Measurements from ENCODE around the gene SNRK.

Gene SNRK

DNA sequence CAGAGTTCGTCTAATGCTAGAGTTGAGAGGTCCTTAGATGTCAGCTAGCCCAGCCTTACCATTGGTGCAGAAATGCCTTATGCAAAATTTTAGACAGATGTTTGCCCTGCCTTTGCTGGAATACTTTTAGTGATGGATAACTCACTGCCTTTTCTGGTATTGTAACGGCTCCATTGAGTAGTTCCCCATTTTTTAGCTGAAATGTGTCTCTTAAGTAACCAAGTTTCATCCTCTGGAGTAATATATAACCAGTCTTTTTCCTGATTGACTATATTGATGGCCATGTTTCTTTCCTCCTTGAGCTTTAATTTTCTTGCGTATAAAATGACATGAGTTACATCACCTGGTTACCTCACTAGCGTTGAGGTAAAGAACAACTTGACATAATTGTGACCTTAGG, 45.0 kb downstream of the SNRK start:
- Histone ChIP-seq H3K4me3 (ENCODE audit: low read length) (no peak overlapping the region), H3K4me1 (ENCODE audit: low read length) (peaks cover 16% of the 10 kb centered on the region), H3K27ac (ENCODE audit: low read length) (no peak overlapping the region), H3K9me3 (ENCODE audit: insufficient read depth, low read length) (peaks cover 9% of the 10 kb centered on the region; the same call in 1 of the 2 replicates), H3K79me2 (ENCODE audit: low read length) (peaks cover 18% of the 10 kb centered on the region), H3K4me2 (ENCODE audit: low read length) (no peak overlapping the region), H3K27me3 (ENCODE audit: low read depth, low read length) (no peaks in the 10 kb centered on the region), H4K20me1 (ENCODE audit: insufficient read depth, low read length) (peaks cover 12% of the 10 kb centered on the region; the same call in 1 of the 2 replicates), H3K9ac (ENCODE audit: low read length) (no peak overlapping the region), H2AFZ (ENCODE audit: low read depth, low read length) (no peak overlapping the region), H3K36me3 (replicated peaks; ENCODE audit: low read depth, low read length) (peaks cover 36% of the 10 kb centered on the region)
- TF ChIP-seq, protein P1, sequence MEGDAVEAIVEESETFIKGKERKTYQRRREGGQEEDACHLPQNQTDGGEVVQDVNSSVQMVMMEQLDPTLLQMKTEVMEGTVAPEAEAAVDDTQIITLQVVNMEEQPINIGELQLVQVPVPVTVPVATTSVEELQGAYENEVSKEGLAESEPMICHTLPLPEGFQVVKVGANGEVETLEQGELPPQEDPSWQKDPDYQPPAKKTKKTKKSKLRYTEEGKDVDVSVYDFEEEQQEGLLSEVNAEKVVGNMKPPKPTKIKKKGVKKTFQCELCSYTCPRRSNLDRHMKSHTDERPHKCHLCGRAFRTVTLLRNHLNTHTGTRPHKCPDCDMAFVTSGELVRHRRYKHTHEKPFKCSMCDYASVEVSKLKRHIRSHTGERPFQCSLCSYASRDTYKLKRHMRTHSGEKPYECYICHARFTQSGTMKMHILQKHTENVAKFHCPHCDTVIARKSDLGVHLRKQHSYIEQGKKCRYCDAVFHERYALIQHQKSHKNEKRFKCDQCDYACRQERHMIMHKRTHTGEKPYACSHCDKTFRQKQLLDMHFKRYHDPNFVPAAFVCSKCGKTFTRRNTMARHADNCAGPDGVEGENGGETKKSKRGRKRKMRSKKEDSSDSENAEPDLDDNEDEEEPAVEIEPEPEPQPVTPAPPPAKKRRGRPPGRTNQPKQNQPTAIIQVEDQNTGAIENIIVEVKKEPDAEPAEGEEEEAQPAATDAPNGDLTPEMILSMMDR (IDR thresholded peaks at IDR 0.05; ENCODE audit: low read depth, low read length), result no peak
- no peak for TF ChIP-seq EZH2phosphoT487 (IDR thresholded peaks at IDR 0.05; ENCODE audit: low read depth)

DNA sequence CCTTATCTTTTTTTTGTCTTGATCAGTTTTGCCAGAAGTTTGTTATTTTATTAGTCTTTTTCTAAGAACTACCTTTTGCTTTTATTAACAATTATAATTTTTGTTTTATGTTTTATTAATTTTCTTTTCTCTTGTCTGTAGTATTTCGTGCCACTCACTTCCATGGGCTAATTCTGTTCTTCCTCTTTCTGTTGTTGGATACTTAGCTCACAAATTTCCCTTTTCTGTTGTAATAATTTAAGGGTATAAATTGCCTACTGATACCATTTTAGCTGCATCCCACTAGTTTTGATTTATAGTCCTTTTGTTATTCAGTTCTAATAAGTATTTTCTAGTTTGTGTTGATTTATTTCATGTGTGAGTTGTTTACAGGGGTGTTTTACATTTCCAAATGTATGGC, 48.6 kb downstream of the SNRK start:
- no peaks in the 10 kb centered on the region for H3K4me1 ChIP-seq (ENCODE audit: low read length)
- H4K20me1 ChIP-seq (ENCODE audit: insufficient read depth, low read length), result no peaks in the 10 kb centered on the region
- H3K79me2 ChIP-seq (ENCODE audit: low read length), result 0 out of 2 replicates have a peak, but pooled peaks cover 6% of the 10 kb centered on the region
- no peak overlapping the region for H3K4me3 ChIP-seq (ENCODE audit: low read length)
- TF ChIP-seq, protein P1 (IDR thresholded peaks at IDR 0.05; ENCODE audit: low read depth, low read length), result no peak
- no peak for TF ChIP-seq EZH2phosphoT487 (IDR thresholded peaks at IDR 0.05; ENCODE audit: low read depth)
- H3K27me3 ChIP-seq (ENCODE audit: low read depth, low read length), result no peaks in the 10 kb centered on the region
- no peak overlapping the region for H3K9ac ChIP-seq (ENCODE audit: low read length)
- H3K4me2 ChIP-seq (ENCODE audit: low read length), result no peak overlapping the region
- peaks cover 58% of the 10 kb centered on the region for H3K36me3 ChIP-seq (replicated peaks; ENCODE audit: low read depth, low read length)
- no peak overlapping the region for H3K27ac ChIP-seq (ENCODE audit: low read length)
- H2AFZ ChIP-seq (ENCODE audit: low read depth, low read length), result no peak overlapping the region
- peaks cover 28% of the 10 kb centered on the region; the same call in 1 of the 2 replicates for H3K9me3 ChIP-seq (ENCODE audit: insufficient read depth, low read length)

DNA sequence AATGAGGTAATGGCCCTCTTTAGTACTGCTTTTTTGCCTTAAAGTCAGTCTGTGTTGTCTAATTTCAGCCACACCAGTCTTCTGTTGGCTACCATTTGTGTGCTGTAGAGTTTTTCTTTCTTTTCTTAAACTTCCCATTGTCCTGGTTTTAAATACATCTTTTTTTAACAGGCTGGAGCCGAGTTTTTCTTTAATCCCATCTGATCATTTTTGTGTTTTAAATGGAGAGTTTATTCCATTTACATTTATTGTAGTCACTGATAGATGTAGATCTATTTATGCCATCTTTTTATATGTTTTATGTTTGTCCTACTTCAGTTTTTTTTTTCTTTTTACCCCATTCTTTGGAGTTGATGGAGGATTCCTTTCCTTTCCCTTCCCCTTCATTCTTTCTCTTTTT, 49.5 kb downstream of the SNRK start:
- Histone ChIP-seq H3K9ac (ENCODE audit: low read length) (no peak overlapping the region), H4K20me1 (ENCODE audit: insufficient read depth, low read length) (no peaks in the 10 kb centered on the region), H3K4me2 (ENCODE audit: low read length) (no peak overlapping the region), H3K27me3 (ENCODE audit: low read depth, low read length) (no peaks in the 10 kb centered on the region), H3K9me3 (ENCODE audit: insufficient read depth, low read length) (peaks cover 28% of the 10 kb centered on the region; the same call in 1 of the 2 replicates), H3K36me3 (replicated peaks; ENCODE audit: low read depth, low read length) (peaks cover 66% of the 10 kb centered on the region), H3K27ac (ENCODE audit: low read length) (no peak overlapping the region), H3K4me3 (ENCODE audit: low read length) (no peak overlapping the region), H3K4me1 (ENCODE audit: low read length) (no peaks in the 10 kb centered on the region), H2AFZ (ENCODE audit: low read depth, low read length) (no peak overlapping the region), H3K79me2 (ENCODE audit: low read length) (0 out of 2 replicates have a peak, but pooled peaks cover 3% of the 10 kb centered on the region)
- TF ChIP-seq, protein P1 (IDR thresholded peaks at IDR 0.05; ENCODE audit: low read depth, low read length), result no peak
- TF ChIP-seq EZH2phosphoT487 (IDR thresholded peaks at IDR 0.05; ENCODE audit: low read depth), result no peak

DNA sequence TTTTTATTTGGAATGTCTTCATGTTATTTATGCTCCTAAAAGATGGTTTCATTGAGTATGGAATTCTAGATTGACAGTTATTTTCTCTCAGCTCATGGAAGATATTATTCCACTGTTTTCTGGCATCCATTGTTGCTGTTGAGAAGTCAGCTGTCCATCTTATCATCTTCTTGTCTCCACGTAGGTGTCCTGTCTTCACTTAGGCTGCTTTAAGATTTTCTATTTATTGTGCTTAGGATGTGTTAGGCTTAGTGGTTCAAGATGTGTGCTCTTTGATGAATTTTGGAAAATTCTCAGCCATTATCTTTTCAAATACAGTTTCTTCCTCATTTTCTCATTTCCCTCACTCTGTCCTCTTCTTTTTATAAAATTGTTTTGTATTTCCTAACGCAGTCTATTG, 52.0 kb downstream of the SNRK start:
- Histone ChIP-seq H4K20me1 (ENCODE audit: insufficient read depth, low read length) (no peaks in the 10 kb centered on the region), H3K9ac (ENCODE audit: low read length) (no peak overlapping the region), H3K79me2 (ENCODE audit: low read length) (no peaks in the 10 kb centered on the region), H3K4me1 (ENCODE audit: low read length) (no peaks in the 10 kb centered on the region), H3K4me3 (ENCODE audit: low read length) (no peak overlapping the region), H3K4me2 (ENCODE audit: low read length) (no peak overlapping the region), H3K36me3 (replicated peaks; ENCODE audit: low read depth, low read length) (peaks cover 71% of the 10 kb centered on the region), H3K27me3 (ENCODE audit: low read depth, low read length) (no peaks in the 10 kb centered on the region), H3K9me3 (ENCODE audit: insufficient read depth, low read length) (peaks cover 28% of the 10 kb centered on the region; the same call in 1 of the 2 replicates), H2AFZ (ENCODE audit: low read depth, low read length) (no peak overlapping the region), H3K27ac (ENCODE audit: low read length) (no peak overlapping the region)
- TF ChIP-seq EZH2phosphoT487 (IDR thresholded peaks at IDR 0.05; ENCODE audit: low read depth), result no peak
- TF ChIP-seq, protein P1 (IDR thresholded peaks at IDR 0.05; ENCODE audit: low read depth, low read length), result no peak

Measured in OCI-LY3 (cell line).